GM23338 (cell line): ENCODE results near the gene PIK3CB.

Source experiments
- JUNB ChIP-seq: IDR thresholded peaks from one replicate; pipeline ENCODE4 v1.6.1; 2016; ENCODE audit warnings: antibody characterized with exemption; ENCODE audit not compliant: unreplicated experiment
- NANOG ChIP-seq: IDR thresholded peaks from 2 replicates; pipeline ENCODE4 v1.6.1; 2016; ENCODE audit warnings: antibody characterized with exemption, borderline replicate concordance
- TF ChIP-seq, protein P1 (sequence below), 2 experiments: fragments of 200-600 bp in 1 of 2; sonication (generic) in 1 of 2; conservative IDR thresholded peaks; 2 replicates each; pipeline versions ENCODE4 v1.5.1 to v1.6.1; 2016 to 2017; ENCODE audit warnings: antibody characterized with exemption in 2 of 2, low read depth in 2 of 2, mild to moderate bottlenecking in 2 of 2, moderate library complexity in 1 of 2

DNA sequence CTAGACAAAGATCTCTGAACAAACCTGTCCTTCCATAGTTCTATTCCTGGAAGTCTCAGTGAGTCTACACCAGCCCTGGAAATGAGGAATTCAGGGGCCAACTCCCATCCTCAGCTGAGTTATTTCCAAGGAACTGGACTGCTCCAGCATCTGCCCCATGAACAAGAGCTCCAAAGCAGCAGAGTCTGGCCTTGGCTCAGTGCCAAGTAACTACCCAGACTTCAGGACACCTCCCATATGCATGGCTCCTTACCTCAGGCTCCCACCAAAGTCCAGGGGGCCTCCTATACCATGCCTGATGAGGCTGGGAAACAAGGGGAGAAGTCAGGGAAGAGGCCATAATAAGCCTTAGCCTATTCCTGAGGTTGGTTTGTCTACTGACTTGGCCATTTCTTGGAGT, 181.2 kb downstream of the PIK3CB start:
- TF ChIP-seq, protein P1, sequence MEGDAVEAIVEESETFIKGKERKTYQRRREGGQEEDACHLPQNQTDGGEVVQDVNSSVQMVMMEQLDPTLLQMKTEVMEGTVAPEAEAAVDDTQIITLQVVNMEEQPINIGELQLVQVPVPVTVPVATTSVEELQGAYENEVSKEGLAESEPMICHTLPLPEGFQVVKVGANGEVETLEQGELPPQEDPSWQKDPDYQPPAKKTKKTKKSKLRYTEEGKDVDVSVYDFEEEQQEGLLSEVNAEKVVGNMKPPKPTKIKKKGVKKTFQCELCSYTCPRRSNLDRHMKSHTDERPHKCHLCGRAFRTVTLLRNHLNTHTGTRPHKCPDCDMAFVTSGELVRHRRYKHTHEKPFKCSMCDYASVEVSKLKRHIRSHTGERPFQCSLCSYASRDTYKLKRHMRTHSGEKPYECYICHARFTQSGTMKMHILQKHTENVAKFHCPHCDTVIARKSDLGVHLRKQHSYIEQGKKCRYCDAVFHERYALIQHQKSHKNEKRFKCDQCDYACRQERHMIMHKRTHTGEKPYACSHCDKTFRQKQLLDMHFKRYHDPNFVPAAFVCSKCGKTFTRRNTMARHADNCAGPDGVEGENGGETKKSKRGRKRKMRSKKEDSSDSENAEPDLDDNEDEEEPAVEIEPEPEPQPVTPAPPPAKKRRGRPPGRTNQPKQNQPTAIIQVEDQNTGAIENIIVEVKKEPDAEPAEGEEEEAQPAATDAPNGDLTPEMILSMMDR (conservative IDR thresholded peaks at IDR 0.05; ENCODE audit: low read depth in 2 of 2) = no peak
- TF ChIP-seq NANOG = no peak
- TF ChIP-seq JUNB = no peak
